ENCODE results near the gene QRSL1. TPM values are rescaled to one million over a fixed set of nuclear protein-coding genes. Genes with fewer than 3 reads are reported as not detected.

QRSL1 gene
- total and polyA plus RNA-seq, 4 donors, result 5.9 to 9.6 (median 7.0) TPM

DNA sequence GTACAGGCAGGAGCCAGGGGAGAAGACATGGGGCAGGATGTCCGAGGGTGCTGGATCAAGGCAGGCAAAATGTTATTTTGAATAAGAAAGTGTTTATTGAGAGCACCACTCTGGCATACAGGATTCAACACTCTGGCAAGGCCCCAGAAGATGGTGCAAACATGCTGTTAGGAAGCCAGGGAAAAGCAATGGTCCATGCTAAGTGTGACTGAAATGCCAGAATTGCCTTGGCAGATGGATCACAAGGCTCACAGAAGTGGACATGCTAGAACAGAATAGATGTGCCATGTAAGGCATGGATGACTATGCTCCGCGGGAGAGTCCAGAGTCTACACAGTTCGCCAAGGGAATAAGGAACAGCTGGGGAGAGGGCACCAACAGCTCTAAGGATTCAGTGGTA, 54.6 kb downstream of the QRSL1 start (continued):
- TF ChIP-seq, protein P1, sequence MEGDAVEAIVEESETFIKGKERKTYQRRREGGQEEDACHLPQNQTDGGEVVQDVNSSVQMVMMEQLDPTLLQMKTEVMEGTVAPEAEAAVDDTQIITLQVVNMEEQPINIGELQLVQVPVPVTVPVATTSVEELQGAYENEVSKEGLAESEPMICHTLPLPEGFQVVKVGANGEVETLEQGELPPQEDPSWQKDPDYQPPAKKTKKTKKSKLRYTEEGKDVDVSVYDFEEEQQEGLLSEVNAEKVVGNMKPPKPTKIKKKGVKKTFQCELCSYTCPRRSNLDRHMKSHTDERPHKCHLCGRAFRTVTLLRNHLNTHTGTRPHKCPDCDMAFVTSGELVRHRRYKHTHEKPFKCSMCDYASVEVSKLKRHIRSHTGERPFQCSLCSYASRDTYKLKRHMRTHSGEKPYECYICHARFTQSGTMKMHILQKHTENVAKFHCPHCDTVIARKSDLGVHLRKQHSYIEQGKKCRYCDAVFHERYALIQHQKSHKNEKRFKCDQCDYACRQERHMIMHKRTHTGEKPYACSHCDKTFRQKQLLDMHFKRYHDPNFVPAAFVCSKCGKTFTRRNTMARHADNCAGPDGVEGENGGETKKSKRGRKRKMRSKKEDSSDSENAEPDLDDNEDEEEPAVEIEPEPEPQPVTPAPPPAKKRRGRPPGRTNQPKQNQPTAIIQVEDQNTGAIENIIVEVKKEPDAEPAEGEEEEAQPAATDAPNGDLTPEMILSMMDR (IDR thresholded peaks at IDR 0.05; ENCODE audit: low read depth, low read length, missing input control), result no peak
- no peak for TF ChIP-seq HNF4G (IDR thresholded peaks at IDR 0.05)
- no peak for TF ChIP-seq JUND (IDR thresholded peaks at IDR 0.05)
- no peak for TF ChIP-seq GABPA (IDR thresholded peaks at IDR 0.05 in 1 of 2, conservative IDR thresholded peaks at IDR 0.05 in 1 of 2)

DNA sequence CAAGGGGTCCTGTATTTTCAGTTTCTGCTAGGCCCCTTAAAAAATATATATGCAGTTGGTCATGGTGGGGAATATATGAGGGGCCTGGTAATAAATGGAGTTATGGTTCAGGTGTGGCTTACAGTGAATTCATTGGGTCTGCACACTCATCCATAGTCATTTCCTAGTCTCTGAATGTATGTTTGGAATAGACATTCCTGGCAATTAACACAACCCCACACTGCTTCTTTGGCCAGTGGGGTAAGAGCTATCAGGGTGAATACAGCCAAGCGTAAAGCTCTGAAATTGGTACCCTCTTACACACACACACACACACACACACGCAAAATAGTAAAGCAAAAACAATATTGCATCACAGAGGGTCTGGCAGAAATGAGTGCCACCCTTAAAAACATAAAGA, 56.5 kb downstream of the QRSL1 start:
- Histone ChIP-seq H3K9ac (ENCODE audit: low read depth in 1 of 2, low read length in 2 of 2) (no peak overlapping the region), H3K9me3 (ENCODE audit: control insufficient read depth in 4 of 4, low read length in 3 of 4) (no peaks in the 10 kb centered on the region)

More for the DNA sequence above, 56.5 kb downstream of the QRSL1 start:
- H3K36me3 ChIP-seq (ENCODE audit: control insufficient read depth in 4 of 4, insufficient read depth in 3 of 4, low read depth in 1 of 4, low read length in 3 of 4), result no peaks in the 10 kb centered on the region
- no peak overlapping the region for H3K4me3 ChIP-seq (ENCODE audit: low read depth in 1 of 3, low read length in 3 of 3)
- H3K27ac ChIP-seq (ENCODE audit: low read depth in 1 of 2, low read length in 2 of 2), result no peak overlapping the region
- WGBS, result 98% methylated on average over 2 of the region's 2 CpGs
- peaks cover 0 to 6% (median 0%) of the 10 kb centered on the region in 4 donors for H3K4me1 ChIP-seq (ENCODE audit: control insufficient read depth in 4 of 4, insufficient read depth in 4 of 4, low read length in 3 of 4)
- H3K27me3 ChIP-seq (ENCODE audit: control insufficient read depth in 4 of 4, insufficient read depth in 4 of 4, low read length in 3 of 4), result no peaks in the 10 kb centered on the region
- DNase-seq (ENCODE audit: low spot score), result no peak
- TF ChIP-seq, protein P1 (IDR thresholded peaks at IDR 0.05; ENCODE audit: low read depth, low read length, missing input control), result no peak
- TF ChIP-seq SP1 (IDR thresholded peaks at IDR 0.05), result no peak
- TF ChIP-seq RXRA (IDR thresholded peaks at IDR 0.05), result no peak
- TF ChIP-seq FOXA1 (IDR thresholded peaks at IDR 0.05), result no peak
- no peak for TF ChIP-seq EGR1 (IDR thresholded peaks at IDR 0.05; ENCODE audit: low read depth in 2 of 2)
- no peak for TF ChIP-seq FOXA2 (IDR thresholded peaks at IDR 0.05)
- TF ChIP-seq, protein P2, sequence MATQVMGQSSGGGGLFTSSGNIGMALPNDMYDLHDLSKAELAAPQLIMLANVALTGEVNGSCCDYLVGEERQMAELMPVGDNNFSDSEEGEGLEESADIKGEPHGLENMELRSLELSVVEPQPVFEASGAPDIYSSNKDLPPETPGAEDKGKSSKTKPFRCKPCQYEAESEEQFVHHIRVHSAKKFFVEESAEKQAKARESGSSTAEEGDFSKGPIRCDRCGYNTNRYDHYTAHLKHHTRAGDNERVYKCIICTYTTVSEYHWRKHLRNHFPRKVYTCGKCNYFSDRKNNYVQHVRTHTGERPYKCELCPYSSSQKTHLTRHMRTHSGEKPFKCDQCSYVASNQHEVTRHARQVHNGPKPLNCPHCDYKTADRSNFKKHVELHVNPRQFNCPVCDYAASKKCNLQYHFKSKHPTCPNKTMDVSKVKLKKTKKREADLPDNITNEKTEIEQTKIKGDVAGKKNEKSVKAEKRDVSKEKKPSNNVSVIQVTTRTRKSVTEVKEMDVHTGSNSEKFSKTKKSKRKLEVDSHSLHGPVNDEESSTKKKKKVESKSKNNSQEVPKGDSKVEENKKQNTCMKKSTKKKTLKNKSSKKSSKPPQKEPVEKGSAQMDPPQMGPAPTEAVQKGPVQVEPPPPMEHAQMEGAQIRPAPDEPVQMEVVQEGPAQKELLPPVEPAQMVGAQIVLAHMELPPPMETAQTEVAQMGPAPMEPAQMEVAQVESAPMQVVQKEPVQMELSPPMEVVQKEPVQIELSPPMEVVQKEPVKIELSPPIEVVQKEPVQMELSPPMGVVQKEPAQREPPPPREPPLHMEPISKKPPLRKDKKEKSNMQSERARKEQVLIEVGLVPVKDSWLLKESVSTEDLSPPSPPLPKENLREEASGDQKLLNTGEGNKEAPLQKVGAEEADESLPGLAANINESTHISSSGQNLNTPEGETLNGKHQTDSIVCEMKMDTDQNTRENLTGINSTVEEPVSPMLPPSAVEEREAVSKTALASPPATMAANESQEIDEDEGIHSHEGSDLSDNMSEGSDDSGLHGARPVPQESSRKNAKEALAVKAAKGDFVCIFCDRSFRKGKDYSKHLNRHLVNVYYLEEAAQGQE (IDR thresholded peaks at IDR 0.05), result no peak
- TF ChIP-seq TAF1 (conservative IDR thresholded peaks at IDR 0.05), result no peak
- TF ChIP-seq, protein P3, sequence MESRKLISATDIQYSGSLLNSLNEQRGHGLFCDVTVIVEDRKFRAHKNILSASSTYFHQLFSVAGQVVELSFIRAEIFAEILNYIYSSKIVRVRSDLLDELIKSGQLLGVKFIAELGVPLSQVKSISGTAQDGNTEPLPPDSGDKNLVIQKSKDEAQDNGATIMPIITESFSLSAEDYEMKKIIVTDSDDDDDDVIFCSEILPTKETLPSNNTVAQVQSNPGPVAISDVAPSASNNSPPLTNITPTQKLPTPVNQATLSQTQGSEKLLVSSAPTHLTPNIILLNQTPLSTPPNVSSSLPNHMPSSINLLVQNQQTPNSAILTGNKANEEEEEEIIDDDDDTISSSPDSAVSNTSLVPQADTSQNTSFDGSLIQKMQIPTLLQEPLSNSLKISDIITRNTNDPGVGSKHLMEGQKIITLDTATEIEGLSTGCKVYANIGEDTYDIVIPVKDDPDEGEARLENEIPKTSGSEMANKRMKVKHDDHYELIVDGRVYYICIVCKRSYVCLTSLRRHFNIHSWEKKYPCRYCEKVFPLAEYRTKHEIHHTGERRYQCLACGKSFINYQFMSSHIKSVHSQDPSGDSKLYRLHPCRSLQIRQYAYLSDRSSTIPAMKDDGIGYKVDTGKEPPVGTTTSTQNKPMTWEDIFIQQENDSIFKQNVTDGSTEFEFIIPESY (IDR thresholded peaks at IDR 0.05), result no peak
- TF ChIP-seq HNF4G (IDR thresholded peaks at IDR 0.05), result no peak
- no peak for TF ChIP-seq NR2F2 (IDR thresholded peaks at IDR 0.05)
- no peak for TF ChIP-seq JUND (IDR thresholded peaks at IDR 0.05)
- TF ChIP-seq RAD21 (IDR thresholded peaks at IDR 0.05), result no peak
- TF ChIP-seq, protein P4, sequence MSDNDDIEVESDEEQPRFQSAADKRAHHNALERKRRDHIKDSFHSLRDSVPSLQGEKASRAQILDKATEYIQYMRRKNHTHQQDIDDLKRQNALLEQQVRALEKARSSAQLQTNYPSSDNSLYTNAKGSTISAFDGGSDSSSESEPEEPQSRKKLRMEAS (IDR thresholded peaks at IDR 0.05), result no peak
- TF ChIP-seq HNF4A (conservative IDR thresholded peaks at IDR 0.05), result no peak
- no peak for TF ChIP-seq GABPA (IDR thresholded peaks at IDR 0.05 in 1 of 2, conservative IDR thresholded peaks at IDR 0.05 in 1 of 2)
- TF ChIP-seq, protein P5, sequence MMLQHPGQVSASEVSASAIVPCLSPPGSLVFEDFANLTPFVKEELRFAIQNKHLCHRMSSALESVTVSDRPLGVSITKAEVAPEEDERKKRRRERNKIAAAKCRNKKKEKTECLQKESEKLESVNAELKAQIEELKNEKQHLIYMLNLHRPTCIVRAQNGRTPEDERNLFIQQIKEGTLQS (IDR thresholded peaks at IDR 0.05), result no peak
- no peak for TF ChIP-seq YY1 (IDR thresholded peaks at IDR 0.05)

All from liver (tissue), 9 donors.